ENCODE results near the gene TMPRSS5.

GRCh38 chr11:113705871-113706655 is at the start of gene TMPRSS5:
- no peak for TF ChIP-seq EP300 (IDR thresholded peaks at IDR 0.05; ENCODE audit: borderline replicate concordance in 1 of 2, low read depth in 2 of 2, low read length in 2 of 2)
- no peak for TF ChIP-seq BCL11A (IDR thresholded peaks at IDR 0.05; ENCODE audit: low read depth in 2 of 2, low read length in 2 of 2)
- TF ChIP-seq CTCF (IDR thresholded peaks at IDR 0.05; ENCODE audit: control extremely low read depth in 1 of 3, insufficient read depth in 1 of 3, low read depth in 1 of 3, low read length in 3 of 3), result no peak
- no peak for TF ChIP-seq POLR2A (IDR thresholded peaks at IDR 0.05; ENCODE audit: control extremely low read depth in 1 of 2, low read depth in 2 of 2, low read length in 2 of 2)
- no peak for TF ChIP-seq RNF2 (IDR thresholded peaks at IDR 0.05; ENCODE audit: borderline replicate concordance, low read depth, low read length, missing control alignments, poor library complexity, severe bottlenecking)
- TF ChIP-seq EZH2 (IDR thresholded peaks at IDR 0.05; ENCODE audit: low read depth, low read length, severe bottlenecking), result no peak
- no peak for TF ChIP-seq EGR1 (IDR thresholded peaks at IDR 0.05; ENCODE audit: borderline replicate concordance, low read depth, low read length)
- no peak for TF ChIP-seq HDAC6 (IDR thresholded peaks at IDR 0.05; ENCODE audit: low read depth, low read length)
- no peak for TF ChIP-seq POLR2AphosphoS5 (IDR thresholded peaks at IDR 0.05; ENCODE audit: low read depth, low read length)
- TF ChIP-seq CHD2 (IDR thresholded peaks at IDR 0.05; ENCODE audit: low read length), result no peak
- TF ChIP-seq ATF3 (IDR thresholded peaks at IDR 0.05; ENCODE audit: insufficient read depth, low read depth, low read length), result no peak
- TF ChIP-seq CEBPB (IDR thresholded peaks at IDR 0.05; ENCODE audit: low read depth, low read length), result no peak
